Right lobe of liver (tissue), 4 donors: ENCODE data around the gene CHRM2.

Experiments
- CTCF ChIP-seq, 4 donors: fragments of 200-600 bp in 3 of 4; fragments of 450-650 bp in 1 of 4; IDR thresholded peaks; one replicate each; pipeline versions ENCODE4 v1.5.1 to v1.8.0; 2016 to 2022; ENCODE audit warnings: antibody characterized with exemption in 4 of 4, mild to moderate bottlenecking in 2 of 4
- POLR2A ChIP-seq: fragments of 450-650 bp; IDR thresholded peaks from one replicate; pipeline ENCODE4 v1.6.1; 2017; ENCODE audit warnings: antibody characterized with exemption, mild to moderate bottlenecking
- donor health status: DM: no; HTN: no; CAD: no.
- donor health status: DM: no; HTN: no; CAD: no.
- donor health status: DM: no; HTN: yes; CAD: no.

GRCh38 chr7:136969761-136970160 lies 101.3 kb downstream of the CHRM2 start:
- TF ChIP-seq CTCF (IDR thresholded peaks at IDR 0.05): no peak
- TF ChIP-seq POLR2A: no peak
